ENCODE data around the gene TGM3. TPM values are rescaled to one million over a fixed set of nuclear protein-coding genes. Genes with fewer than 3 reads are reported as not detected.

TGM3 gene
- total and polyA plus RNA-seq, 10 of the 15 experiments (the other 5 are each of a cell fraction or from before 2014, with no cell fraction given) = not detected

DNA sequence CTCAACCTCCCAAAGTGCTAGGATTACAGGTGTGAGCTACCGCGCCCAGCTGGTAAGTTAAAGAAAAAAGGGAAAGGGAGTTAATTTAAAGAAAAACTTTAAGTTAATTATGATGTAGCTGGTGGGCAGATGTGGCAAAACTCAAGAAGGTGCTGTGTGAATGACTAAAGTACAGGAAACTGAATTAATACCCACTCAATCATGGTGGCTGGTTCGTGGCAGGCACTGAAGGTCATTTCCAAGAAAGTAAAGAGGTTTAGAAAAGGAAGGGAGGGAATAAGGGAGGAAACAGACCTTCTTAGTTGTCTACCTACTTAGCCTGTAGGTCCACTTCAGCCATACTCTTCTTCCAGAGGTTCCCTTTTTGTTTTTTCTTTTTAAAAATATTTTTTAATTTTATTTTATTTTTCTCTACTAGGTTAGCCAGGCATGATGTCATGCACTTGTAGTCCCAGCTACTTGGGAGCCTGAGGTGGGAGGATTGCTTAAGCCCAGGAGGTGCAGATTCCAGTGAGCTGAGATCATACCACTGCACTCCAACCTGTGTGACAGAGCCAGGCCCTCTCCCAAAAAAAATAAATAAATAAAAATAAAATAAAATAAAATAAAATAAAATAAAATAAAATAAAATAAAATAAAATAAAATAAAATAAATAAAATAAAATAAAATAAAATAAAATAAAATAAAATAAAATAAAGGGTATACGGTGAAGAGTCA, 11.9 kb upstream of the TGM3 start:
- ChIA-PET RAD21 (ENCODE audit: unreplicated experiment) (no interaction called here), CTCF (interaction anchor here (0.6 to 1.2 kb wide), 3 partner anchors 13 to 47 kb away, joined by 3 read pairs; no protein-coding TSS in a partner anchor), SMC1A (ENCODE audit: uncharacterized antibody, unreplicated experiment) (no interaction called here), POLR2A (no interaction called here)
- no peaks in the 10 kb centered on the region for H3K36me3 ChIP-seq (ENCODE audit: control insufficient read depth in 2 of 2, insufficient read depth in 2 of 2, low read length in 1 of 2)
- TF ChIP-seq BMI1 (IDR thresholded peaks at IDR 0.05; ENCODE audit: borderline replicate concordance) (no peak), ZNF274 (IDR thresholded peaks at IDR 0.05; ENCODE audit: insufficient read depth, insufficient read length) (no peak), FOXK2 (IDR thresholded peaks at IDR 0.05) (no peak), CEBPB (IDR thresholded peaks at IDR 0.05; ENCODE audit: borderline replicate concordance in 1 of 2, low read depth in 2 of 2, low read length in 2 of 2) (no peak), SUZ12 (IDR thresholded peaks at IDR 0.05; ENCODE audit: unreplicated experiment) (no peak), ZNF24 (IDR thresholded peaks at IDR 0.05) (no peak), MTA3 (IDR thresholded peaks at IDR 0.05; ENCODE audit: borderline replicate concordance, low read length) (no peak), RUNX3 (IDR thresholded peaks at IDR 0.05; ENCODE audit: low read length) (no peak)
- TF ChIP-seq, protein P1, sequence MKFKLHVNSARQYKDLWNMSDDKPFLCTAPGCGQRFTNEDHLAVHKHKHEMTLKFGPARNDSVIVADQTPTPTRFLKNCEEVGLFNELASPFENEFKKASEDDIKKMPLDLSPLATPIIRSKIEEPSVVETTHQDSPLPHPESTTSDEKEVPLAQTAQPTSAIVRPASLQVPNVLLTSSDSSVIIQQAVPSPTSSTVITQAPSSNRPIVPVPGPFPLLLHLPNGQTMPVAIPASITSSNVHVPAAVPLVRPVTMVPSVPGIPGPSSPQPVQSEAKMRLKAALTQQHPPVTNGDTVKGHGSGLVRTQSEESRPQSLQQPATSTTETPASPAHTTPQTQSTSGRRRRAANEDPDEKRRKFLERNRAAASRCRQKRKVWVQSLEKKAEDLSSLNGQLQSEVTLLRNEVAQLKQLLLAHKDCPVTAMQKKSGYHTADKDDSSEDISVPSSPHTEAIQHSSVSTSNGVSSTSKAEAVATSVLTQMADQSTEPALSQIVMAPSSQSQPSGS (IDR thresholded peaks at IDR 0.05; ENCODE audit: low read length) = no peak
- TF ChIP-seq, protein P2, sequence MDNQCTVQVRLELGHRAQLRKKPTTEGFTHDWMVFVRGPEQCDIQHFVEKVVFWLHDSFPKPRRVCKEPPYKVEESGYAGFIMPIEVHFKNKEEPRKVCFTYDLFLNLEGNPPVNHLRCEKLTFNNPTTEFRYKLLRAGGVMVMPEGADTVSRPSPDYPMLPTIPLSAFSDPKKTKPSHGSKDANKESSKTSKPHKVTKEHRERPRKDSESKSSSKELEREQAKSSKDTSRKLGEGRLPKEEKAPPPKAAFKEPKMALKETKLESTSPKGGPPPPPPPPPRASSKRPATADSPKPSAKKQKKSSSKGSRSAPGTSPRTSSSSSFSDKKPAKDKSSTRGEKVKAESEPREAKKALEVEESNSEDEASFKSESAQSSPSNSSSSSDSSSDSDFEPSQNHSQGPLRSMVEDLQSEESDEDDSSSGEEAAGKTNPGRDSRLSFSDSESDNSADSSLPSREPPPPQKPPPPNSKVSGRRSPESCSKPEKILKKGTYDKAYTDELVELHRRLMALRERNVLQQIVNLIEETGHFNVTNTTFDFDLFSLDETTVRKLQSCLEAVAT (IDR thresholded peaks at IDR 0.05) = no peak
- no peak overlapping the region for H2AFZ ChIP-seq (ENCODE audit: control insufficient read depth, low read depth, low read length)
- H3K27ac ChIP-seq (ENCODE audit: control insufficient read depth, insufficient read depth) = no peak overlapping the region
- no peak for DNase-seq (ENCODE audit: low read depth, low spot score)
- no peak for FAIRE-seq
- intact Hi-C loops (cut with micrococcal nuclease; ENCODE audit: unreplicated experiment) (no loop called here), in situ Hi-C loops (cut with MboI) (no loop called here)
- H3K4me3 ChIP-seq = no peak overlapping the region
- no peaks in the 10 kb centered on the region for H3K79me2 ChIP-seq (ENCODE audit: control insufficient read depth, insufficient read depth, low read length)
- H3K27me3 ChIP-seq (replicated peaks in 1 of 2; ENCODE audit: control insufficient read depth in 2 of 2, insufficient read depth in 2 of 2, low read length in 1 of 2) = 0 out of 4 replicates have a peak, but pooled peaks cover 0 to 2% of the 10 kb centered on the region in 2 experiments
- WGBS (ENCODE audit: insufficient coverage, insufficient replicate concordance, low lambda C conversion rate, missing lambda C conversion rate) = 73% methylated on average over 4 of the region's 4 CpGs
- no peak for ATAC-seq
- BruUV-seq (replicated peaks) = no TSS peak
- H3K9me3 ChIP-seq (replicated peaks; ENCODE audit: control insufficient read depth, insufficient read depth, low read length) = no peaks in the 10 kb centered on the region
- H3K4me2 ChIP-seq (ENCODE audit: control insufficient read depth, insufficient read depth) = no peak overlapping the region
- H3K4me1 ChIP-seq (ENCODE audit: control insufficient read depth, insufficient read depth, low read length) = no peaks in the 10 kb centered on the region; the same call in 1 of the 2 replicates
- no peaks in the 10 kb centered on the region for H4K20me1 ChIP-seq (ENCODE audit: control insufficient read depth, insufficient read depth)
- no peak overlapping the region for H3K9ac ChIP-seq (ENCODE audit: control insufficient read depth, insufficient read depth, low read length)

Data from GM12878 (cell line).